ENCODE data around the gene QRICH2. TPM values are rescaled to one million over a fixed set of nuclear protein-coding genes. Genes with fewer than 3 reads are reported as not detected.

The QRICH2 gene
- total RNA-seq, 1 donor from 2014 or later: 3.4 TPM

DNA sequence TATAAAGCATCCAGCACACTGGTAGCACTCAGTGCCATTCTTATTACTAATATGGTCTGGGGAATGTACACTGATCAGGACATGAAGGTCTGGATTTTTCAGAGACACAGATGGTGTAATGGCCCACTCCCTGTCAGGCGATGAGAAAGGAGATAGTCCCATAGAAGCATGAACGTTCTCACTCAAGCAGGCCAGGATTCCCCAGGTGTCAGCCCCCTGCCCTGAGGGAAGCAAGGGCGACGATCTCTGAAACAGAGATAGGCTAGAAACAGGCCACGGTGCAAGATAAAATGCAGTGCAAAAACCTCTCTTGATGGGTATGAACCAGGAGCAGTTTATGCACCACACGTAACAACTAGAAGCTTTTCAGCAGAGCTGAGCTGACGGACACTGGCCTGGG is 35.0 kb upstream of the QRICH2 start:
- H3K27me3 ChIP-seq: no peaks in the 10 kb centered on the region
- no peak for DNase-seq
- TF ChIP-seq, protein P1, sequence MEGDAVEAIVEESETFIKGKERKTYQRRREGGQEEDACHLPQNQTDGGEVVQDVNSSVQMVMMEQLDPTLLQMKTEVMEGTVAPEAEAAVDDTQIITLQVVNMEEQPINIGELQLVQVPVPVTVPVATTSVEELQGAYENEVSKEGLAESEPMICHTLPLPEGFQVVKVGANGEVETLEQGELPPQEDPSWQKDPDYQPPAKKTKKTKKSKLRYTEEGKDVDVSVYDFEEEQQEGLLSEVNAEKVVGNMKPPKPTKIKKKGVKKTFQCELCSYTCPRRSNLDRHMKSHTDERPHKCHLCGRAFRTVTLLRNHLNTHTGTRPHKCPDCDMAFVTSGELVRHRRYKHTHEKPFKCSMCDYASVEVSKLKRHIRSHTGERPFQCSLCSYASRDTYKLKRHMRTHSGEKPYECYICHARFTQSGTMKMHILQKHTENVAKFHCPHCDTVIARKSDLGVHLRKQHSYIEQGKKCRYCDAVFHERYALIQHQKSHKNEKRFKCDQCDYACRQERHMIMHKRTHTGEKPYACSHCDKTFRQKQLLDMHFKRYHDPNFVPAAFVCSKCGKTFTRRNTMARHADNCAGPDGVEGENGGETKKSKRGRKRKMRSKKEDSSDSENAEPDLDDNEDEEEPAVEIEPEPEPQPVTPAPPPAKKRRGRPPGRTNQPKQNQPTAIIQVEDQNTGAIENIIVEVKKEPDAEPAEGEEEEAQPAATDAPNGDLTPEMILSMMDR (IDR thresholded peaks at IDR 0.05): no peak

DNA sequence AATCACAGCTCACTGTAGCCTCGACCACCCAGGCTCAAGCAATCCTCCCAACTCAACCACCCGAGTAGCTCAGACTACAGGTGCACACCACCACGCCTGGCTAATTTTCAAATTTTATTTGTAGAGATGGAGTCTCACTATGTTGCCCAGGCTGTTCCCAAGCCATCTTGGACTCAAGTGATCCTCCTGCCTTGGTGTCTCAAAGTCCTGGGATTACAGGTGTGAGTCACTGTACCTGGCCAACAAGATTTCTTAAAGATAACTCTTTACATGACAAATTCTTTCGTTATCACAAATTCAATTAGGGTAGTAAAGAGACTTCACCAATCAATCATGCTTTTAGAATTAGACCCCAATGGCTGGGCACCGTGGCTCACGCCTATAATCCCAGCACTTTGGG is 33.2 kb upstream of the QRICH2 start:
- Histone ChIP-seq H3K36me3 (peaks cover 32% of the 10 kb centered on the region), H3K4me1 (no peaks in the 10 kb centered on the region), H3K9me3 (no peaks in the 10 kb centered on the region), H3K27ac (no peak overlapping the region), H3K27me3 (no peaks in the 10 kb centered on the region), H3K4me3 (no peak overlapping the region)
- intact Hi-C loops (cut with DNase I): no loop called here
- no peak for DNase-seq
- TF ChIP-seq, protein P1 (IDR thresholded peaks at IDR 0.05): no peak
- ATAC-seq: no peak

More for the DNA sequence above, 35.0 kb upstream of the QRICH2 start:
- intact Hi-C loops (cut with DNase I): no loop called here
- Histone ChIP-seq H3K9me3 (no peaks in the 10 kb centered on the region), H3K27ac (no peak overlapping the region), H3K4me1 (no peaks in the 10 kb centered on the region), H3K36me3 (peaks cover 45% of the 10 kb centered on the region), H3K4me3 (no peak overlapping the region)
- ATAC-seq: no peak

DNA sequence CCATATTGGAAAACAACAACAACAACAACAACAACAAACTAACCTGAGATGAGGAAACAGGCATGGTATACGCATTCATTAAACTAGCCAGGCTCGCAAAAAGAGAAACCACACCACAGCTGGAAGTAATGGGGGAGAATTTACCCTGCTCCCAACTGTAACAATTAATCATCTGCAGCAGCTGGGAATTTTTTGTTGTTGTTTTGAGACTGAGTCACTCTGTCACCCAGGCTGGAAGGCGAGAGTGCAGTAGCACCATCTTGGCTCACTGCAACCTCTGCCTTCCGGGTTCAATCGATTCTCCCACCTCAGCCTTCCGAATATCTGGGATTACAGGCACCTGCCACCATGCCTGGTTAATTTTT is 29.3 kb upstream of the QRICH2 start:
- DNase-seq (no peak), ATAC-seq (no peak)
- no peak overlapping the region for H3K4me3 ChIP-seq
- H3K9me3 ChIP-seq: no peaks in the 10 kb centered on the region
- H3K4me1 ChIP-seq: no peaks in the 10 kb centered on the region
- TF ChIP-seq, protein P1 (IDR thresholded peaks at IDR 0.05): no peak
- H3K27ac ChIP-seq: no peak overlapping the region
- no peaks in the 10 kb centered on the region for H3K27me3 ChIP-seq
- intact Hi-C loops (cut with DNase I): no loop called here
- no peaks in the 10 kb centered on the region for H3K36me3 ChIP-seq

DNA sequence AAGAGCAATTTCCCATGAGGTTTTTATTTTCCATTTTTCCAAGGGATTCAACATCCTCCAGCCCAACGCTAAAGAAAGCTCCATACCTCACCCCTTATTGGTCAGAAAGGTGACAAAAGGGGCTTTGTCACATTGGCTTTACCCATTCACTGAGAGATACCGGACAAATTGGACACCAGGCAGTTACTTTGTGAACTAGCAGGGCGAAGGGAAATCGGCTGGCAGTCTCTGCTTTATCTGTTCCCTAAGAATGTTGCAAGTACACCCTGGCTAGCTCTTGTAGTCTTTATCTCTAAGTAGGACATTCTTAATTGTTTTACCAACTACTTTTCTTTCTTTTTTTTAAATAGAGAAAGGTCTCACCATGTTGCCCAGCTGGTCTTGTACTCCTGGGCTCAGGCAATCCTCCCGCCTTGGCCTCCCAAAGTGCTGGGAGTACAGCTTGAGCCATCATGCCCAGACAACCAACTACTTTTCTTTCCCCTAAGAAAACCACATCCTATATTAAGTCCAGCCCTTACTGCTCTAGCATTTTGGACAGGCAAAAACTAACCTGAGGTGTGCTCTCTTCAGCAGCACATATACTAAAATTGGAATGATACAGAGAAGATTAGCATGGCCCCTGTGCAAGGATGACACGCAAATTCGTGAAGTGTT is 28.8 kb upstream of the QRICH2 start:
- no peak for DNase-seq
- Histone ChIP-seq H3K27me3 (no peaks in the 10 kb centered on the region), H3K4me1 (no peaks in the 10 kb centered on the region), H3K27ac (no peak overlapping the region), H3K4me3 (no peak overlapping the region), H3K36me3 (peaks cover 4% of the 10 kb centered on the region), H3K9me3 (no peaks in the 10 kb centered on the region)
- intact Hi-C loops (cut with DNase I): no loop called here
- no peak for ATAC-seq
- TF ChIP-seq, protein P1 (IDR thresholded peaks at IDR 0.05): no peak

DNA sequence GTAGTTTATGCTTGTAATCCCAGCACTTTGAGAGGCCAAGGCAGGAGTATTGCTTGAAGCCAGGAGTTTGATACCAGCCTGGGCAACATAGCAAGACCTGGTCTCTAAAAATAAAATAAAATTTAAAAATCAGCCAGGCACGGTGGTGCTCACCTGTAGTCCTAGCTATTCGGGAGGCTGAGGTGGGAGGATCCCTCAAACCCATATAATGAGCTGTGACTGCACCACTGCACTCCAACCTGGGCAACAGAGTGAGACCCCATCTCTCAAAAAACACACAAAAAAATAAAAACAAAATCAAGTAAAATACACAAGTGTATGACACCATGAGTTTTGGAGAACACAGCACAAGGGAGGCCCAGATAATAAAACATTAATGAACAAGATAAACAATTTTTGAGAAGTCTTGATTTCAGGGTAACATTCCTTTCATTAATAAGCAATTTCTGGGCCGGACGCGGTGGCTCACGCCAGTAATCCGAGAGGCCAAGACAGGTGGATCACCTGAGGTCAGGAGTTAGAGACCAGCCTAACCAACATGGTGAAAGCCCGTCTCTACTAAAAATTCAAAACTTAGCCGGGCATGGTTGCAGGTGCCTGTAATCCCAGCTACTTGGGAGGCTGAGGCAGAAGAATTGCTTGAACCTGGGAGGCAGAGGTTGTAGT is 27.8 kb upstream of the QRICH2 start:
- peaks cover 13% of the 10 kb centered on the region for H3K36me3 ChIP-seq
- no peak overlapping the region for H3K4me3 ChIP-seq
- ATAC-seq: no peak
- intact Hi-C loops (cut with DNase I): no loop called here
- no peak overlapping the region for H3K27ac ChIP-seq
- DNase-seq: no peak
- no peaks in the 10 kb centered on the region for H3K9me3 ChIP-seq
- no peaks in the 10 kb centered on the region for H3K27me3 ChIP-seq
- TF ChIP-seq, protein P1 (IDR thresholded peaks at IDR 0.05): no peak
- H3K4me1 ChIP-seq: no peaks in the 10 kb centered on the region

Measured in upper lobe of right lung (tissue), 1 donor.